ENCODE measurements around the gene SMTN. TPM values are rescaled to one million over a fixed set of nuclear protein-coding genes. Genes with fewer than 3 reads are reported as not detected.

Gene SMTN
- total RNA-seq, 1 experiment from 2014 or later, result 80.2 TPM

DNA sequence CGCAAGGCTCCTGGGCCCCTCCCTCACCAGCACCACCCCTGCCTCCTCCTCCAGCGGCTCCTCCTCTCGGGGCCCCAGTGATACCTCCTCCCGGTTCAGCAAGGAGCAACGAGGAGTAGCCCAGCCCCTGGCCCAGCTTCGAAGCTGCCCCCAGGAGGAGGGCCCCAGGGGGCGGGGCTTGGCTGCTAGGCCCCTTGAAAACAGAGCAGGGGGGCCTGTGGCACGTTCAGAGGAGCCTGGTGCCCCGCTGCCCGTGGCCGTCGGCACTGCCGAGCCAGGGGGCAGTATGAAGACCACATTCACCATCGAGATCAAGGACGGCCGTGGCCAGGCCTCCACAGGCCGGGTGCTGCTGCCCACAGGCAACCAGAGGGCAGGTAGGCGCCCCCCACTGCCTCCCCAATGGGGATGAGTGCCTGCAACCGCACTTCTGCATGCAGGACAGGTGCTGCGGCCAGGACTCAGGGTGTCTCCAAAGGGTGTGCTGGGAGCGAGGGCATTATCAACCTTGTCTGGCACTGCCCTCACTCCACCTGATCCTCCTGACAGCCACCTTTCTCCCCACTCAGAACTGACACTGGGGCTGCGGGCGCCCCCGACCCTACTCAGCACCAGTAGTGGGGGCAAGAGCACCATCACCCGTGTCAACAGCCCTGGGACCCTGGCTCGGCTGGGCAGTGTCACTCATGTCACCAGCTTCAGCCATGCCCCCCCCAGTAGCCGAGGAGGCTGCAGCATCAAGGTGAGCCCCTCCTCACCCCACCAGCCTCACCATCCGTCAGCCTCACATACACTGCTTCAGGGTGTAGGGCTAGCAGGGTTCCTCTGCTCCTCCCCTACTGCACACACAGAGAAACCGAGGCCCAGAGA lies 10.2 kb downstream of the SMTN start:
- intact Hi-C loops (cut with micrococcal nuclease), result no loop called here
- Mint-ChIP-seq H3K4me1 (ENCODE audit: insufficient read depth, unreplicated experiment) (no peaks in the 10 kb centered on the region), H3K4me3 (ENCODE audit: unreplicated experiment) (no peak overlapping the region), H3K9me3 (ENCODE audit: unreplicated experiment) (no peaks in the 10 kb centered on the region), H3K36me3 (ENCODE audit: insufficient read depth, unreplicated experiment) (peaks cover 11% of the 10 kb centered on the region), H3K27me3 (ENCODE audit: insufficient read depth, unreplicated experiment) (no peaks in the 10 kb centered on the region), H3K27ac (ENCODE audit: low read depth, unreplicated experiment) (no peak overlapping the region)
- no TSS peak for BruUV-seq (replicated peaks)
- ChIA-PET CTCF (interaction anchor here (0.5 to 1.5 kb wide), 2 partner anchors 16 to 171 kb away, joined by 4 to 6 read pairs; partner anchors contain the start of gene SELENOM), POLR2A (no interaction called here)
- no peak for DNase-seq (ENCODE audit: unreplicated experiment)
- TF ChIP-seq, protein P1, sequence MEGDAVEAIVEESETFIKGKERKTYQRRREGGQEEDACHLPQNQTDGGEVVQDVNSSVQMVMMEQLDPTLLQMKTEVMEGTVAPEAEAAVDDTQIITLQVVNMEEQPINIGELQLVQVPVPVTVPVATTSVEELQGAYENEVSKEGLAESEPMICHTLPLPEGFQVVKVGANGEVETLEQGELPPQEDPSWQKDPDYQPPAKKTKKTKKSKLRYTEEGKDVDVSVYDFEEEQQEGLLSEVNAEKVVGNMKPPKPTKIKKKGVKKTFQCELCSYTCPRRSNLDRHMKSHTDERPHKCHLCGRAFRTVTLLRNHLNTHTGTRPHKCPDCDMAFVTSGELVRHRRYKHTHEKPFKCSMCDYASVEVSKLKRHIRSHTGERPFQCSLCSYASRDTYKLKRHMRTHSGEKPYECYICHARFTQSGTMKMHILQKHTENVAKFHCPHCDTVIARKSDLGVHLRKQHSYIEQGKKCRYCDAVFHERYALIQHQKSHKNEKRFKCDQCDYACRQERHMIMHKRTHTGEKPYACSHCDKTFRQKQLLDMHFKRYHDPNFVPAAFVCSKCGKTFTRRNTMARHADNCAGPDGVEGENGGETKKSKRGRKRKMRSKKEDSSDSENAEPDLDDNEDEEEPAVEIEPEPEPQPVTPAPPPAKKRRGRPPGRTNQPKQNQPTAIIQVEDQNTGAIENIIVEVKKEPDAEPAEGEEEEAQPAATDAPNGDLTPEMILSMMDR (IDR thresholded peaks at IDR 0.05; ENCODE audit: unreplicated experiment), result no peak

DNA sequence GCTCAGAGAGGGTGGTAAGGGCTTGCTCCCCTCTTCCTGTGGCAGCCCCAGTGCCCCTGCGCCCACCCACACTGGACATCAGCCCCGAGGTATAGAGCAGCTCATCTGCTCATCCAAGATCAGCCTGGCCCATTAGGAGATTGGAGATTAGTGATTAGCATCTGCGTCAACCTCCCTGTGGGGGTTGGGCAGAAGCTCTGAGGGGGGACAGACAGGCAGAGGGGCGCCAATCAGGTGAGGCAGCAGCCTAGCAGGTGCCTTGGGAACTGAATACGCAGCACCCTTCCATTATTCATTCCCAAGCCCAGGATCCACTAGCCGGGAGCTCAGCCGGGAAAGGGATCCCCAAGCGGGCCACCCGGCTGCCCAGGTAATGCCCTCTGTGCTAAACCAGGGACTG lies 11.0 kb downstream of the SMTN start:
- Mint-ChIP-seq H3K36me3 (ENCODE audit: insufficient read depth, unreplicated experiment) (peaks cover 15% of the 10 kb centered on the region), H3K27ac (ENCODE audit: low read depth, unreplicated experiment) (no peak overlapping the region), H3K9me3 (ENCODE audit: unreplicated experiment) (no peaks in the 10 kb centered on the region), H3K27me3 (ENCODE audit: insufficient read depth, unreplicated experiment) (no peaks in the 10 kb centered on the region), H3K4me3 (ENCODE audit: unreplicated experiment) (no peak overlapping the region), H3K4me1 (ENCODE audit: insufficient read depth, unreplicated experiment) (no peaks in the 10 kb centered on the region)
- TF ChIP-seq, protein P1 (IDR thresholded peaks at IDR 0.05; ENCODE audit: unreplicated experiment), result no peak
- POLR2A ChIA-PET, result no interaction called here
- no peak for DNase-seq (ENCODE audit: unreplicated experiment)
- CTCF ChIA-PET, result interaction anchor here (0.6 to 1.5 kb wide), 3 partner anchors 10 to 172 kb away, joined by 4 to 6 read pairs (median 5); partner anchors contain the start of gene SELENOM
- intact Hi-C loops (cut with micrococcal nuclease), result no loop called here
- BruUV-seq (replicated peaks), result no TSS peak

DNA sequence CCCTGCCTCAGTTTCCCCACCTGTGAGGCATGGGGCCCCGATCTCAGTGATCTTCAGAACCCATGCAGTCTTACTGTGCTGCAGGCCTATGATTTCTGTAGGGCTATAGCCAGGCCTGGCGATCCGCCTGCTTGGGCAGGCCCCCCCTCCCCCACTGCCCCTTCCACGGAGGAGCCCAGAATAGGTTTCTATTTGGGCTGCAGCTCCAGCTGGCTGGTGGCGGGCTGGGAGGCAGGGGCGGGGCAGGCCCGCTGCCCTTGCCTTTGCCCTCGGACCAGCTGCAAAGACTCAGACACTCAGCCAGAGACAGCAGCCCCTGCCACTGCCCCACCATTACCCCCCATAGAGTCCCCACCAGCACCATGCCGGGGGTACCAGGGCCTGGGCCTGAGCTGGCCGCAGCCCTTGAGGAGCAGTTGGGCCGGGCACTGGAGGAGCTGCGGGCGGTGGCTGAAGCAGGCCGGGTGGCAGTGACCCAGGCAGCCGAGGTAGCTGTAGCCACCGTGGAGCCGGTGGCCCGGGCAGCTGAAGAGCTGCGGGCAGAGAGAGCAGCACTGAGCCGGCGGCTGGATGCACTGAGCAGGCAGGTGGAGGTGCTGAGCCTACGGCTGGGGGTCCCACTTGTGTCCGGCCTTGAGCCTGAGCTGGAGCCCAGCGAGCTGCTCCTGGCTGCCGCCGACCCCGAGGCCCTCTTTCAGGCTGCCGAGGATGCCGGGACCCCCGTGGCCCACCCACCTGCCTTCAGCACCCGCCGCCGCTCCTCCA lies 12.2 kb downstream of the SMTN start:
- POLR2A ChIA-PET, result interaction anchor here (1.0 to 1.9 kb wide), 2 partner anchors 9 to 14 kb away, joined by 4 to 7 read pairs; partner anchors contain the start of gene SELENOM
- intact Hi-C loops (cut with micrococcal nuclease), result no loop called here
- no peaks in the 10 kb centered on the region for H3K27me3 Mint-ChIP-seq (ENCODE audit: insufficient read depth, unreplicated experiment)
- peaks cover 24% of the 10 kb centered on the region for H3K36me3 Mint-ChIP-seq (ENCODE audit: insufficient read depth, unreplicated experiment)
- no peak overlapping the region for H3K4me3 Mint-ChIP-seq (ENCODE audit: unreplicated experiment)
- no peak for DNase-seq (ENCODE audit: unreplicated experiment)
- TF ChIP-seq, protein P1 (IDR thresholded peaks at IDR 0.05; ENCODE audit: unreplicated experiment), result no peak
- CTCF ChIA-PET, result interaction anchor here (0.5 to 1.5 kb wide), 5 partner anchors 9 to 174 kb away, joined by 3 to 6 read pairs (median 4); partner anchors contain the start of gene SELENOM
- H3K9me3 Mint-ChIP-seq (ENCODE audit: unreplicated experiment), result no peaks in the 10 kb centered on the region
- H3K27ac Mint-ChIP-seq (ENCODE audit: low read depth, unreplicated experiment), result no peak overlapping the region
- no TSS peak for BruUV-seq (replicated peaks)
- no peaks in the 10 kb centered on the region for H3K4me1 Mint-ChIP-seq (ENCODE audit: insufficient read depth, unreplicated experiment)

All from MCF 10A (cell line).